Omental fat pad (tissue), 4 donors: ENCODE measurements around the gene SHROOM3. TPM values are rescaled to one million over a fixed set of nuclear protein-coding genes. Genes with fewer than 3 reads are reported as not detected.

Experiments used
- ATAC-seq: fragments of 150-250 bp; one replicate; pipeline ENCODE4 v1.9.1; 2016; ENCODE audit warnings: mild to moderate bottlenecking, moderate library complexity; ENCODE audit not compliant: low FRiP score
- DNase-seq: peaks from one replicate; pipeline ENCODE4 v3.0.0-alpha.2; 2019; ENCODE audit warnings: low spot score
- CTCF ChIP-seq, 3 donors: fragments of 450-650 bp; IDR thresholded peaks; one replicate each; pipeline ENCODE4 v1.5.1; 2016 to 2017; ENCODE audit warnings: antibody characterized with exemption in 3 of 3, mild to moderate bottlenecking in 3 of 3, moderate library complexity in 2 of 3
- total RNA-seq, 4 donors: library from RNA; depleted of rRNA; stranded (reverse); fragments of >200 nt; gene quantifications; one replicate each; pipeline ENCODE4 v1.1.0, GENCODE V29; 2016

The SHROOM3 gene
- total RNA-seq, 4 donors from 2014 or later, result 1.3 to 12.2 (median 3.1) TPM

- TF ChIP-seq CTCF (IDR thresholded peaks at IDR 0.05), result no peak
- DNase-seq (no peak), ATAC-seq (no peak)
These were observed 259.0 kb downstream of the SHROOM3 start for GRCh38 chr4:76694056-76694455.

- TF ChIP-seq CTCF (IDR thresholded peaks at IDR 0.05), result no peak
- no peak for DNase-seq
- ATAC-seq, result no peak
These were observed 261.1 kb downstream of the SHROOM3 start for GRCh38 chr4:76696109-76696508.

- ATAC-seq (no peak), DNase-seq (no peak)
- no peak for TF ChIP-seq CTCF (IDR thresholded peaks at IDR 0.05)
These were observed 262.2 kb downstream of the SHROOM3 start for GRCh38 chr4:76697129-76697803.

- TF ChIP-seq CTCF (IDR thresholded peaks at IDR 0.05), result no peak
- no peak for ATAC-seq
- DNase-seq, result no peak
These were observed 263.1 kb downstream of the SHROOM3 start for GRCh38 chr4:76698141-76698540.

- ATAC-seq (no peak), DNase-seq (no peak)
- TF ChIP-seq CTCF (IDR thresholded peaks at IDR 0.05), result no peak
These were observed 264.8 kb downstream of the SHROOM3 start for GRCh38 chr4:76699751-76700310.

- ATAC-seq (no peak), DNase-seq (no peak)
- TF ChIP-seq CTCF (IDR thresholded peaks at IDR 0.05), result no peak
These were observed 267.6 kb downstream of the SHROOM3 start for GRCh38 chr4:76702440-76703122.

- no peak for ATAC-seq
- DNase-seq, result no peak
- no peak for TF ChIP-seq CTCF (IDR thresholded peaks at IDR 0.05)
These were observed 268.1 kb downstream of the SHROOM3 start for GRCh38 chr4:76703123-76703490.
